Stimulated activated CD4-positive, alpha-beta T cell treated with anti-CD3 and anti-CD28 coated beads, Interleukin-15, amount 100 ng/mL, for 24 hours (primary cell): ENCODE data around the gene GPC2.
"Not testable (repeated sequence)": the region's sequence is repeated elsewhere in the genome, so short reads cannot be mapped to it uniquely, and the experiment has no call there.

ENCODE experiments used
- DNase-seq: peaks from one replicate; pipeline ENCODE4 v3.0.0-alpha.2; 2020

GPC2 gene

GRCh38 chr7:100198266-100198665, 21.1 kb upstream of the GPC2 start:
- DNase-seq: no peak

DNA sequence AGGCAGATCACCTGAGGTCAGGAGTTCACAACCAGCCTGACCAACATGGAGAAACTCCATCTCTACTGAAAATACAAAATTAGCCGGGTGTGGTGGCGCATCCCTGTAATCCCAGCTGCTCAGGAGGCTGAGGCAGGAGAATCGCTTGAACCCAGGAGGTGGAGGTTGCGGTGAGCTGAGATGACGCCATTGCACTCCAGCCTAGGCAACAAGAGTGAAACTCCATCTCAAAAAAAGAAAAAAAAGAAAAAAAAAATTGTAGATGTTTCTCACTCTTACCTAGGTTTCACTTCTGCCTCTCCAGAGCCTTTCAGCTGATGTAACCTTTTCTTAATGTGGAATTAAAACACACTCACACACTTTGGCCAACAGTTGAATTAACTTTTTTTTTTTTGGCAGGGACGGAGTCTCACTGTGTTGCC, 18.7 kb upstream of the GPC2 start:
- not testable (repeated sequence) for DNase-seq

- no peak for DNase-seq
These were observed 18.0 kb upstream of the GPC2 start for GRCh38 chr7:100195222-100195621.

GRCh38 chr7:100192969-100193368, 15.8 kb upstream of the GPC2 start:
- DNase-seq: no peak

- DNase-seq: not testable (repeated sequence)
These were observed 15.2 kb upstream of the GPC2 start for GRCh38 chr7:100192281-100192862.

- DNase-seq: no peak
These were observed 14.6 kb upstream of the GPC2 start for GRCh38 chr7:100191775-100192174.

DNA sequence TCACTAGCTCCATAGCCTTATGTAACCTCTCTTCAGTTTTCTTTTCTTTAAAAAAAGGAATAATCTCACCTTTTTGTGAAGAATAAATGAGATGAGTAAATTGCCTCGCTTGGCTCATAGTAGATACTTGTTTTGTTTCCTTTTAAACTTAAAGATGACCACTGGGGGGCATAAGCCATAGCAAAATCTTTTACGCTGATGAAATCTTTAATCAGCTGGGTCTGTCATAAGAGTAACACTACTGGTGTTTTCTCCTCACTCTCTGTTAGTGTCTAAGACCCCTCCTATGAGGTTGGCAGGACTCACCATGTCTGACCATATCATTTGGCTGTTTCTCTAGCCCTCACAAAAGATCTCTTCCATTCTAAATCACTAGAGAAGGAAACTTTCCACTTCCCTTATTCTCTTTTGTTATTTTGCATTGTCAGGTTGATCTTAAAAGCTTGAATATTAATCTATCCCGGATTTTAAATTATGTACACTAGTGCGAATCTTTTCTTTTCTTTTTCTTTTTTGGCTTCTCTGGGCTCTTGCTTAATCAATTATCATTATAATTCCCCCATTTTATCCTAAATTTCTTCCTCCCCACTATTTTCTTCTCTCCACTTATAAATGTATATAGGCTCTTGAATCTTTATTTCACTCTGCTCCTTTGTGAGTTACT, 13.0 kb upstream of the GPC2 start:
- no peak for DNase-seq

DNA sequence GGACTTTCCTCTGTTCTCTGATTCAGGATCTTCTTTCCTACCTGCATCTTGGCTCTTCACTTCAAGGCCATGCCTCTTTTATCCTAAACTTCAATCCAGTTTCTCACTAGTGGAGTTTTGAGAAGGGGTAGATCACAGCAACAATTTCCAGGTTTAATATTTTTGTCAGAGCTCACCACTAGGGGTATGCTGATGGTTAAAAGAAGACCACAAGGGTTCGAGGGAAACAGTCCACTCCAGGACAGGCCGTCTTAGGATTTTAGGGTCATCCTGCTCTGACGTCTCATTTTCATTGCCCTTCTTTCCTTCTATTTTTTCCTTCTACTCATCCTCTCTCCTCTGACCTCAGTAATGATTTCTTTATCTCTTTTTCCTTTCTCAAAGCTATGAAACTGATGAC, 11.9 kb upstream of the GPC2 start:
- no peak for DNase-seq

- no peak for DNase-seq
These were observed 8.5 kb upstream of the GPC2 start for GRCh38 chr7:100185726-100186125.

- not testable (repeated sequence) for DNase-seq
These were observed 5.9 kb upstream of the GPC2 start for GRCh38 chr7:100183090-100183489.

DNA sequence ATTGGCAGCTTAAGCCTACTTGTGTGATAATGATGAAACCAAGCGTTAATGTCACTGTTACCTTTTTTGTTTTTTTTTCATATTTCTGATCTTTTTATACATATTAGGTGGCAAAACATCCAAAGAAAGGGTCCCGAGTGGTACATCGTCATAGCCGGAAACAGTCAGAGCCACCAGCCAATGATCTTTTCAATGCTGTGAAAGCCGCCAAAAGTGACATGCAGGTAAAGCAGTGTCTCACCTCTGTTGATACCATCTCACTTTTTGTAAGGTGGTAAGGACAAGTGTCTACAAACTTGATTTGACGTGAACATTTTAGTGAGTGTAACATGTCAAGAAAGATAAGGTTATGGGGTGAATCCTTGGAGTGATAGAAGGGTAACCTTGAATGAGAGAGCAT, 5.4 kb upstream of the GPC2 start:
- DNase-seq: not testable (repeated sequence)

- DNase-seq: not testable (repeated sequence)
These were observed 2.9 kb upstream of the GPC2 start for GRCh38 chr7:100180084-100180483.

DNA sequence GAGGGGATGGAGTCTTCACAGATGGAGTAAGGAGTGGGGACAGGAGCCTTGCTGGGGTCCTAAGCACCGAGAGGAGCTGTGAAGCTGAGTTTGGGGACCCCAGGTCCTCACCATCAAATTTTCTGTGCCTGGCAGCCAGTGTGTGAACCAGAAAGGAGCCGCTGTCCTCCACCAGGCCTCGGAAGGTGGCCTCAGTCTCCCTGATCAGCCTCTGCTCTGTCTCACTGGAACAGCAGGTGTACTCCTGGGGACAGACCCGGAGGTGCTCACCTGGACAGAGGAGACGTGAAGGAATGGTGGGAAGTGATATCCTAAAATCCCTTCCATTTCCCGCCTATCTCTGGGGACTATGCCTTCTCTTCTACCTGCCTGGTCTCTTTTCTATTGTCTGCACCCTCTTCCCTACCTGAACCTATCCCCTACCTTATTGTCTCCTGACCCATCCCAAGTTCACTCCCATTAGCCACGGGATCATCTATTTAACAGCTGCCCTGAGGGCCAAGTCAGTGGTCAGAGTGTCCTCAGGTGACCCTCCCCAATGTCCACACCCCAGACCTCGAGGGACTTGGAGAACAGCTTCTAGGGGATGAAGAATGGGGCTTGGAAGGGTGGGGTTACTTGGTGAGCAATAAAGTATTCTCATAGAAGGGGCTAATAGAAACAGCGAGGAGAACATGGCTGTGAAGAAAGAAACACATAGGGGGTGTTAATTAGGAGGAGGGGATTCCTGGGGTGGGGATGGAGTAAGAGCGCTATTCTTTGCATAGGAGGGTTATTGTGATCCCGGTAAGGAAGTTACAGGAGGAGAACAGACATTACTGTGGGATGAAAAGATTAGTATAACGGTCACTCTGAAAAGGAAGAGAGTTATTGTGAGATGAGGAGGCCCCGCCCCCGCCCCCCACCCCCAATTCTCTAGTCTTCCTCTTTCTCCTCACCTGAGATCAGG, 811 bp downstream of the GPC2 start:
- no peak for DNase-seq

DNA sequence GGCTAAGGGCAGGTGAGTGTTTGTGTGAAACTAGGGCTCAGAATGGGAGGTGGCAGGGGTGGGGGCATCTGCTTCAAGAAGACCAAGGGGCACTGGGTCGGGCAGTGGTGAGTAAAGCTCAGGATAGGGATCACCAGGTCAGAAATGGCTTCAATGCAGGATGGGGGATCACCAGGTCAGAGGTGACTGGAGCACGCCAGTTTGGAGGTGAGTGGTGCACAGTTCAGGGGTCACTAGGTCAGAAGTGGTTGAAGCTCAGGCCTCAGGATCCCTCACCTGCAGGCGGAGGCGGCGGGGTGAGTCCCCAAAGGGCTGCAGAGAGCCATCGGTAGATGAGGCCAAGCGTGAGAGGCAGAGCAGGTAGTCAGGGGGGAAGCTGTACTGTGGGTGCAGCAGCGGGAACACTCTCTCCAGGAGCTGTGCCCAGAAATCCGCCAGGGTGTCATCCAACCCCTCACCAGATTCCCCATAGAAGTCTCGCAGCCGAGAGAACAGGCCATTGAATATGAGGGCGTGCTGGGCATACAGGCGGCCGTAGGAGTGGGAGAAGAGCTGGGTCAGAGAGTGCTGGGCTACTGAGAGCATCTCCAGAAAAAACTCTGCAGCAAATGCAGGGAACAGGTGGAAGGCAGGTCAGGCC, 1.8 kb downstream of the GPC2 start:
- no peak for DNase-seq

DNA sequence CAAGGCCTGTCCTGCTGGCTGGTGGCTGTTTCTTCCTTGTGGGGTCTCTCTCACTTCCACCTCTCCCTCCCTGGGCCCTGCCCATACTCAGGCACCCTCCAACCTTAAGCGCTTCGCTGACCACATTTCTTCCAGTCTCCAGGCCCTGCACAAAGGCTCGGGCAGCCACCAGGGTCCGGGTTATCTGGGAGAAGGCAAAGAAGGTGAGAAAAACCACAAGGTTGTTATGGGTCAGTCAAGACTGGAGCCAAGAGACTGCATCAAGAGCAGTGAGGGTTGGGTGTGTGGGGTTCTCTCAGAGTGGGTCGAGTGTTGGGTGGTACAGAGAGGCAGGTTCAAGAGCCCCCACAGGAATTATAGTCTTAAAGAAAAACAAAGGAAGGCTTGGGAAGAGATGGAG, 2.6 kb downstream of the GPC2 start:
- DNase-seq: no peak

DNA sequence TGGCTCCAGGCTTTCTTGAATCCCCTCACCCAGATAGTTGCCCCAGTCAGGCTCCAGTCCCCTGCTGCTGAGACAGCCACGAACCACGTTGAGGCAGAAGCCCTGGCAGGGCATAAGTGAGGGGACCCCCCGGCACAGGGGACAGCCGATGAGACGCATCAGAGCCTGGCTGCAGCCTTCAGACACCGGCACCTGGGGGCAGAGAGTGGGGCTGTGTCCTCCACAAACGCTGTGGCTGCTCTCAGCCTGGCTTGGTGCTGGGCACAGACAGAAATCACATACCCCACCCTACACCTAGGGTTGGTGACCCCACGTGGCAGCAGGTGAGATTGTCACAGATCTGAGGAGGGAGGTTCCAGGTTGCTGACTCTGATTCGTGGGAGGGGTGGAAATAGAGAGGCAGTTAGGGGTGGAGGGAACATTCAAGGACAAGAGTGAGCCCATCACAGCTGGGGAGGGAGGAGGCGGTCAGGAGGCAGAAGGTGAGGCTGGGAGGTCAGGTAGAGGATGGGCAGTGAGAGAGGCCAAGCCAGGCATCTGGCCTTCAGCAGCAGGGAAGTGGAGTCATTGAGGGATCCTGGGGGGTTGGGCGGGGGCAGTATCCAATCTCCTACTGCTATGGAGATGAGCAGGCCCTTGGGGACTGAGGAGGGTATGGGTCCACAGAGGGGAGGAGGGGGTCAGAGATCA, 3.2 kb downstream of the GPC2 start:
- no peak for DNase-seq

GRCh38 chr7:100171840-100172239, 5.3 kb downstream of the GPC2 start:
- no peak for DNase-seq

- DNase-seq: peak; percentile 45
These were observed 6.0 kb downstream of the GPC2 start for GRCh38 chr7:100171087-100171681.

DNA sequence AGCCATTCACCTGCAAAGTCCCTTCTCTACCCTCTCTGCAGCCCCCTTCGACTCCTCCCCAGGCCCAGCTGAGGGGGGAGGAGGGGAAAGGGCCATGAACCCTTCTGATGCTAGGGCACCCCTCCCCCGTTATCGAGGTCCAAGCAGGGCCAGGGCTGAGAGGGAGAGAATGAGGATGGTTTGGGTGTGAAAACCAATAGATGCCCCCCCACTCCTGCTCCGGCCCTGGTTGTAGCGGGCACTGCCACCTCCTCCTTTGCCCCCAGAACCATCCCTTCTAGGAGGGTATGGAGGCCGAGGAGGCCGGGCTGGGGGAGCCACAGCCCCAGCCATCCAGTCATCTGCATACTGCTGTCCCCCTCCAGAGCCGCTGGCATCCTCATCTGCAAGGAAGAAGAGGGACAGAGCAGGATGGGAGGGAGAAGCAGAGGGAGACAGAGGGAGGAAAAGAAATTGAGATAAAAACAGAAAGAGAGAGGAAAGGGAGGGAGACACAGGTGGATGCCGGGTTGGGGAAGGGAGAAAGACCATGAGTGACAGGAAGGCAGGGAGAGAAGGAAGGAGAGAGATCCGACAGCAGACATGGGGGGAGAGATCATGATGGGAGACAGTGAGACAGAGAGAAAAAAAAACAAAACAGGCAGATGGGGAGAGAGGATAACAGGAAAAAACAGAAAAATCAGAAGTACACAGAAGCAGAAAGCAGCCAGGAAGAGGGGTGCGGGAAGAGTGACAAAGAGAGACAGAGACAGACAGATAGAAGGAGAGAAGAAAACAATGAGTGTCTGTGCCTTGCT, 6.9 kb downstream of the GPC2 start:
- no peak for DNase-seq

- peak; percentile 42 for DNase-seq
These were observed 7.9 kb downstream of the GPC2 start for GRCh38 chr7:100169147-100169850.

- peak; percentile 36 for DNase-seq
These were observed 9.3 kb downstream of the GPC2 start for GRCh38 chr7:100167912-100168323.
